Esophagus squamous epithelium (tissue), 4 donors: ENCODE results near the gene P3H2.

Experiments used
- CTCF ChIP-seq, 6 experiments: fragments of 450-650 bp in 4 of 6; fragments of 200-600 bp in 2 of 6; sonication (generic) in 2 of 6; IDR thresholded peaks; one replicate each; pipeline ENCODE4 v1.5.1; 2016 to 2019; ENCODE audit warnings: antibody characterized with exemption in 6 of 6, mild to moderate bottlenecking in 4 of 6, moderate library complexity in 4 of 6
- POLR2A ChIP-seq, 4 donors: fragments of 450-650 bp; IDR thresholded peaks; one replicate each; pipeline ENCODE4 v1.6.1; 2017; ENCODE audit warnings: antibody characterized with exemption in 4 of 4, mild to moderate bottlenecking in 4 of 4, moderate library complexity in 3 of 4

GRCh38 chr3:190026154-190026553 lies 94.5 kb downstream of the P3H2 start:
- TF ChIP-seq POLR2A (IDR thresholded peaks at IDR 0.05) (no peak), CTCF (IDR thresholded peaks at IDR 0.05) (no peak)
